A673 (cell line): ENCODE results near the gene CEP63.

Experiments used
- CTCF ChIP-seq: fragments of 300-800, 200-600 bp; sonication (generic); conservative IDR thresholded peaks from 2 replicates; pipeline ENCODE4 v1.5.1; 2017; ENCODE audit warnings: low read depth, mild to moderate bottlenecking, antibody characterized with exemption, low read length, moderate library complexity, mixed read lengths
- EZH2 ChIP-seq: fragments of 200-600 bp; sonication (generic); IDR thresholded peaks from 2 replicates; pipeline ENCODE4 v1.6.1; 2017; ENCODE audit warnings: borderline replicate concordance, low read depth, mild to moderate bottlenecking, mixed read lengths, antibody characterized with exemption, low read length; ENCODE audit not compliant: poor library complexity, severe bottlenecking

DNA sequence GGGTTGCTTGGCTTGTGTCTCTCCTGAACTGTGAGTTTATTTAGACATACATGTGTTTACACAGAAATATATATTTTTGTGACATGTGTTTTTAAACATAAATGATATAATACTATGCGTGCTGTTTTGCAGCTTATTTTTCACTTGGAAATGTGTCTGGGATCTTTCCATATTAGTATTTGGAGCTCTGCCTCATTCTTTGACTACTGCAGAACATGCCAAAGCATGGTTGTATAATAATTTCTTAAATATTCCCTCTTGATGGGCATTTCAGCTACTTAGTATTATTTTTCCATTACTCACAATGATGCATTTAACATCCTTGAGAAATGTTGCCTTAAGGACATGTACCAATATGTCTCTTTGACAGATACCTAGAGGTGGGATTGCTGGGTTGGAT, 19.5 kb upstream of the CEP63 start:
- no peak for TF ChIP-seq CTCF
- no peak for TF ChIP-seq EZH2
